ENCODE data around the gene ATP1A2. TPM values are rescaled to one million over a fixed set of nuclear protein-coding genes. Genes with fewer than 3 reads are reported as not detected.

Gene ATP1A2
- total and polyA plus RNA-seq, 4 donors, result 0.09 to 1.5 (median 0.29) TPM

DNA sequence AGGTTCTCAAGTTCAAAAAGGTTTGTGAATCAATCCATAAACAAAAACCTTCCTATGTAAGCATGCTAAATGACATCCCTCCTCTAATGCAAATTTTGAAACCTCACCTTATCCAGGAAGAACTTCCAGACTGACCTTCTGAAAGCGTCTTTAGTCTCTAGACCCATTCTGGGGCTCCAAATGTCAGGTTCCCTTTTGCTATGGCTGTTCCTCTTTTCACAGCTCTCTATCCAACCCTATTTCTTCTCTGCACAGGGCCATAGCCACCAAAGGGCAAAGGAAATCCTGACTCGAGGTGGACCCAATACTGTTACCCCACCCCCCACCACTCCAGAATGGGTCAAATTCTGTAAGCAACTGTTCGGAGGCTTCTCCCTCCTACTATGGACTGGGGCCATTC, 39.2 kb downstream of the ATP1A2 start:
- no peak for DNase-seq (ENCODE audit: low spot score)
- 81% methylated on average over 3 of the region's 3 CpGs for WGBS

GRCh38 chr1:160156361-160156760, 40.8 kb downstream of the ATP1A2 start:
- Histone ChIP-seq H3K9me3 (ENCODE audit: control insufficient read depth in 4 of 4, low read length in 3 of 4) (no peaks in the 10 kb centered on the region), H3K4me3 (ENCODE audit: low read depth in 1 of 3, low read length in 3 of 3) (no peak overlapping the region), H3K27me3 (ENCODE audit: control insufficient read depth in 4 of 4, insufficient read depth in 4 of 4, low read length in 3 of 4) (no peaks in the 10 kb centered on the region), H3K27ac (ENCODE audit: low read depth in 1 of 2, low read length in 2 of 2) (no peak overlapping the region), H3K36me3 (ENCODE audit: control insufficient read depth in 4 of 4, insufficient read depth in 3 of 4, low read depth in 1 of 4, low read length in 3 of 4) (no peaks in the 10 kb centered on the region), H3K4me1 (ENCODE audit: control insufficient read depth in 4 of 4, insufficient read depth in 4 of 4, low read length in 3 of 4) (no peaks in the 10 kb centered on the region), H3K9ac (ENCODE audit: low read depth in 1 of 2, low read length in 2 of 2) (no peak overlapping the region)
- DNase-seq (ENCODE audit: low spot score), result no peak
- WGBS, result 86% methylated on average over 5 of the region's 5 CpGs
- TF ChIP-seq EGR1 (IDR thresholded peaks at IDR 0.05; ENCODE audit: low read depth in 2 of 2) (no peak), FOXA1 (IDR thresholded peaks at IDR 0.05) (no peak), FOXA2 (IDR thresholded peaks at IDR 0.05) (no peak), HNF4A (conservative IDR thresholded peaks at IDR 0.05) (no peak)

More for the DNA sequence above, 39.2 kb downstream of the ATP1A2 start:
- Histone ChIP-seq H3K4me1 (ENCODE audit: control insufficient read depth in 4 of 4, insufficient read depth in 4 of 4, low read length in 3 of 4) (no peaks in the 10 kb centered on the region), H3K27me3 (ENCODE audit: control insufficient read depth in 4 of 4, insufficient read depth in 4 of 4, low read length in 3 of 4) (no peaks in the 10 kb centered on the region), H3K4me3 (ENCODE audit: low read depth in 1 of 3, low read length in 3 of 3) (no peak overlapping the region), H3K27ac (ENCODE audit: low read depth in 1 of 2, low read length in 2 of 2) (no peak overlapping the region), H3K9me3 (ENCODE audit: control insufficient read depth in 4 of 4, low read length in 3 of 4) (no peaks in the 10 kb centered on the region), H3K36me3 (ENCODE audit: control insufficient read depth in 4 of 4, insufficient read depth in 3 of 4, low read depth in 1 of 4, low read length in 3 of 4) (no peaks in the 10 kb centered on the region), H3K9ac (ENCODE audit: low read depth in 1 of 2, low read length in 2 of 2) (no peak overlapping the region)
- TF ChIP-seq, protein P1, sequence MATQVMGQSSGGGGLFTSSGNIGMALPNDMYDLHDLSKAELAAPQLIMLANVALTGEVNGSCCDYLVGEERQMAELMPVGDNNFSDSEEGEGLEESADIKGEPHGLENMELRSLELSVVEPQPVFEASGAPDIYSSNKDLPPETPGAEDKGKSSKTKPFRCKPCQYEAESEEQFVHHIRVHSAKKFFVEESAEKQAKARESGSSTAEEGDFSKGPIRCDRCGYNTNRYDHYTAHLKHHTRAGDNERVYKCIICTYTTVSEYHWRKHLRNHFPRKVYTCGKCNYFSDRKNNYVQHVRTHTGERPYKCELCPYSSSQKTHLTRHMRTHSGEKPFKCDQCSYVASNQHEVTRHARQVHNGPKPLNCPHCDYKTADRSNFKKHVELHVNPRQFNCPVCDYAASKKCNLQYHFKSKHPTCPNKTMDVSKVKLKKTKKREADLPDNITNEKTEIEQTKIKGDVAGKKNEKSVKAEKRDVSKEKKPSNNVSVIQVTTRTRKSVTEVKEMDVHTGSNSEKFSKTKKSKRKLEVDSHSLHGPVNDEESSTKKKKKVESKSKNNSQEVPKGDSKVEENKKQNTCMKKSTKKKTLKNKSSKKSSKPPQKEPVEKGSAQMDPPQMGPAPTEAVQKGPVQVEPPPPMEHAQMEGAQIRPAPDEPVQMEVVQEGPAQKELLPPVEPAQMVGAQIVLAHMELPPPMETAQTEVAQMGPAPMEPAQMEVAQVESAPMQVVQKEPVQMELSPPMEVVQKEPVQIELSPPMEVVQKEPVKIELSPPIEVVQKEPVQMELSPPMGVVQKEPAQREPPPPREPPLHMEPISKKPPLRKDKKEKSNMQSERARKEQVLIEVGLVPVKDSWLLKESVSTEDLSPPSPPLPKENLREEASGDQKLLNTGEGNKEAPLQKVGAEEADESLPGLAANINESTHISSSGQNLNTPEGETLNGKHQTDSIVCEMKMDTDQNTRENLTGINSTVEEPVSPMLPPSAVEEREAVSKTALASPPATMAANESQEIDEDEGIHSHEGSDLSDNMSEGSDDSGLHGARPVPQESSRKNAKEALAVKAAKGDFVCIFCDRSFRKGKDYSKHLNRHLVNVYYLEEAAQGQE (IDR thresholded peaks at IDR 0.05), result no peak
- TF ChIP-seq, protein P2, sequence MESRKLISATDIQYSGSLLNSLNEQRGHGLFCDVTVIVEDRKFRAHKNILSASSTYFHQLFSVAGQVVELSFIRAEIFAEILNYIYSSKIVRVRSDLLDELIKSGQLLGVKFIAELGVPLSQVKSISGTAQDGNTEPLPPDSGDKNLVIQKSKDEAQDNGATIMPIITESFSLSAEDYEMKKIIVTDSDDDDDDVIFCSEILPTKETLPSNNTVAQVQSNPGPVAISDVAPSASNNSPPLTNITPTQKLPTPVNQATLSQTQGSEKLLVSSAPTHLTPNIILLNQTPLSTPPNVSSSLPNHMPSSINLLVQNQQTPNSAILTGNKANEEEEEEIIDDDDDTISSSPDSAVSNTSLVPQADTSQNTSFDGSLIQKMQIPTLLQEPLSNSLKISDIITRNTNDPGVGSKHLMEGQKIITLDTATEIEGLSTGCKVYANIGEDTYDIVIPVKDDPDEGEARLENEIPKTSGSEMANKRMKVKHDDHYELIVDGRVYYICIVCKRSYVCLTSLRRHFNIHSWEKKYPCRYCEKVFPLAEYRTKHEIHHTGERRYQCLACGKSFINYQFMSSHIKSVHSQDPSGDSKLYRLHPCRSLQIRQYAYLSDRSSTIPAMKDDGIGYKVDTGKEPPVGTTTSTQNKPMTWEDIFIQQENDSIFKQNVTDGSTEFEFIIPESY (IDR thresholded peaks at IDR 0.05), result no peak
- no peak for TF ChIP-seq FOXA2 (IDR thresholded peaks at IDR 0.05)
- no peak for TF ChIP-seq SP1 (IDR thresholded peaks at IDR 0.05)
- no peak for TF ChIP-seq GABPA (IDR thresholded peaks at IDR 0.05 in 1 of 2, conservative IDR thresholded peaks at IDR 0.05 in 1 of 2)
- TF ChIP-seq RXRA (IDR thresholded peaks at IDR 0.05), result no peak
- TF ChIP-seq YY1 (IDR thresholded peaks at IDR 0.05), result no peak
- TF ChIP-seq CTCF (IDR thresholded peaks at IDR 0.05; ENCODE audit: low read depth, low read length, missing input control), result no peak
- no peak for TF ChIP-seq TAF1 (conservative IDR thresholded peaks at IDR 0.05)
- TF ChIP-seq EGR1 (IDR thresholded peaks at IDR 0.05; ENCODE audit: low read depth in 2 of 2), result no peak
- TF ChIP-seq HNF4A (conservative IDR thresholded peaks at IDR 0.05), result no peak
